Stimulated activated naive CD8-positive, alpha-beta T cell treated with anti-CD3 and anti-CD28 coated beads, Interleukin-15, Interleukin-2, amounts not matched to agents 100 ng/mL and 50 ng/mL, for 24 hours (primary cell): Measurements from ENCODE around the gene KRTAP4-12.
"Not testable (repeated sequence)": the region's sequence is repeated elsewhere in the genome, so short reads cannot be mapped to it uniquely, and the experiment has no call there.

Source experiments
- H3K27ac Mint-ChIP-seq: one replicate; pipeline ENCODE4 v1.8.0; 2021; ENCODE audit warnings: mild to moderate bottlenecking, mixed read lengths
- H3K27me3 Mint-ChIP-seq: one replicate; pipeline ENCODE4 v1.8.0; 2021; ENCODE audit warnings: mixed read lengths
- H3K36me3 Mint-ChIP-seq: one replicate; pipeline ENCODE4 v1.8.0; 2021; ENCODE audit warnings: low read depth, mixed read lengths
- H3K4me1 Mint-ChIP-seq: one replicate; pipeline ENCODE4 v1.8.0; 2021; ENCODE audit warnings: low read depth, mixed read lengths
- H3K4me3 Mint-ChIP-seq: one replicate; pipeline ENCODE4 v1.8.0; 2021; ENCODE audit warnings: mild to moderate bottlenecking, mixed read lengths
- H3K9me3 Mint-ChIP-seq: one replicate; pipeline ENCODE4 v1.8.0; 2021; ENCODE audit warnings: mixed read lengths

KRTAP4-12 gene

DNA sequence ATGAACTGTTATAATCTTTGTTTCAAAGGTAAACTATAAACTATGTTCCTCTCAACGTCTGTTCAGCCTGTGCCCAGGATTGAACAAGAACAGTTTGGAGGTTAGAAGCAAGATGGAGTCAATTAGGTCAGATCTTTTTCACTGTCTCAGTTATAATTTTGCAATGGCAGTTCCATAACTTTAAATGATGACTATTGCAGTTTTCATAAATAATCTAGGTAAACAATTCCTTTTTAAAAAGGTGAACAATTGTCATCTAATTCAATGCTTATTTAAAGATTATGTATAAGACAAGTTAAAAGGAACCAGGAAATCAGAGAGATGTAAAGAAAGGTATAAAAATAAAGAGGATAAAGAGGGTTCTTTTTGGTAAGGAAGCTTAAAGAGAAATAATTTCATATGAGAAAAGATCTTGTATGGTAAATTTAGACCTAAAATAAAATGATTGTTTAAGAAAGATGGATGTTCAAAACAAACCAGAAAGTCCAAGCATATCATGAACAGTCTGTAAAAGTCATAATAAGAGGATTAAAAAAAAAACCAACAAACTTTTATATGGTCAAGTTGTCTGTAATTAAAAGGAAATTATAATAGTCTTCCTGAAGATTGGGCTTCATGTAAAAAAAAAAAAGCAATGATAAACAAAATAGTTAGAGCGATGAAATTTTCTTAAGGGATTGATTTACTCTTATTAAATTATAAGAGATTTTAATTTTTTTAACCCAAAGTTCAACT lies 12.7 kb downstream of the KRTAP4-12 start:
- peaks cover under 1% of the 10 kb centered on the region for H3K27me3 Mint-ChIP-seq
- H3K27ac Mint-ChIP-seq, result no peak overlapping the region
- H3K36me3 Mint-ChIP-seq, result peaks cover 8% of the 10 kb centered on the region
- H3K4me3 Mint-ChIP-seq, result no peak overlapping the region
- peaks cover 5% of the 10 kb centered on the region for H3K9me3 Mint-ChIP-seq
- peaks cover 19% of the 10 kb centered on the region for H3K4me1 Mint-ChIP-seq

DNA sequence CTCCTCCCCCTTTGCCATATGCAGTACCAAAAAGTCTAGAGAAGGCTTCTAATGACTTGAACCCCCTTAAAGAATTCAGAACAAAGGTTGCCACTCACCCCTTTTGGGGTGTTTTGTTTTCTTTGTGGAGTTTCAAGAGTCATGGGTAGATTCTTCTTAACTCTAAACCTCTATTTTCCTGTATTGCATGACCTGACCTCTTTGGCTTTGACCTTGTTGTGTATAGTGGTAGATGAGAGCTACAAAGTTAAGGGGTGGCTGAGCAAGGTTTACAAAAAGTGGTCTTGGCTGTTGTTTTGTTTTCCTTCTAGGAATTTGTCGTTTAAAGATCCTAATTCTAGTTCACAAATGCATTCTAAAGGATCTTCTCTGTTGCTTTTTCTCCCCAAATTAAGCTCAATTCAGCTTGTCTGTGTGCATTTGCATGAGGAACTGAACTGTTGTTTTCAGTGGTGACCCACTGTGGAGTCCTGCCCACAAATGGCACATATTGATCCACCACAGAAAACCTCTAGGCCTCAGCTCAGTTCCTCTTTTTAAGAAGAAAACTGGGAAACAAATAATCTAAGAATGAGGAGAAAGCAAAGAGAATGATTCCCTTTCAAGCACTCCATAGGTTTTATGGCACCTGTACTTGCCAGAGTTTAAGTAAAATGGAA lies 15.1 kb downstream of the KRTAP4-12 start:
- not testable (repeated sequence) for H3K36me3 Mint-ChIP-seq, H3K27ac Mint-ChIP-seq, H3K27me3 Mint-ChIP-seq, H3K4me3 Mint-ChIP-seq, H3K9me3 Mint-ChIP-seq
- H3K4me1 Mint-ChIP-seq, result peaks cover 19% of the 10 kb centered on the region

GRCh38 chr17:41107941-41108450 lies 16.0 kb downstream of the KRTAP4-12 start:
- H3K27me3 Mint-ChIP-seq, result peaks cover 6% of the 10 kb centered on the region
- H3K9me3 Mint-ChIP-seq, result peaks cover 5% of the 10 kb centered on the region
- peaks cover 19% of the 10 kb centered on the region for H3K4me1 Mint-ChIP-seq
- no peak overlapping the region for H3K27ac Mint-ChIP-seq
- no peak overlapping the region for H3K4me3 Mint-ChIP-seq
- H3K36me3 Mint-ChIP-seq, result peaks cover 8% of the 10 kb centered on the region

DNA sequence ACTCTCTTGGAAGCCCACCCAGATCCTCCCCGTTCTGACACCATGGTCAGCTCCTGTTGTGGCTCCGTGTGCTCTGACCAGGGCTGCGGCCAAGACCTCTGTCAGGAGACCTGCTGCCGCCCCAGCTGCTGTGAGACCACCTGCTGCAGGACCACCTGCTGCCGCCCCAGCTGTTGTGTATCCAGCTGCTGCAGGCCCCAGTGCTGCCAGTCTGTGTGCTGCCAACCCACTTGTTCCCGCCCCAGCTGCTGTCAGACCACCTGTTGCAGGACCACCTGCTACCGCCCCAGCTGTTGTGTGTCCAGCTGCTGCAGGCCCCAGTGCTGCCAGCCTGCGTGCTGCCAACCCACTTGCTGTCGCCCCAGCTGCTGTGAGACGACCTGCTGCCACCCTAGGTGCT lies 18.6 kb downstream of the KRTAP4-12 start, which contains the start of gene KRTAP4-9:
Gene KRTAP4-9 (plus strand): TSS at position 43 of the 400 bp plus-strand sequence. CDS start 0 bp downstream, at position 43.
- H3K27ac Mint-ChIP-seq, result not testable (repeated sequence)
- peaks cover 21% of the 10 kb centered on the region for H3K4me1 Mint-ChIP-seq

GRCh38 chr17:41104386-41105038 lies 19.5 kb downstream of the KRTAP4-12 start:
- H3K4me1 Mint-ChIP-seq, result peaks cover 24% of the 10 kb centered on the region
- not testable (repeated sequence) for H3K4me3 Mint-ChIP-seq, H3K27me3 Mint-ChIP-seq, H3K27ac Mint-ChIP-seq, H3K36me3 Mint-ChIP-seq, H3K9me3 Mint-ChIP-seq

More for the DNA sequence above, 18.6 kb downstream of the KRTAP4-12 start, which contains the start of gene KRTAP4-9:
- H3K4me3 Mint-ChIP-seq, H3K36me3 Mint-ChIP-seq, H3K27me3 Mint-ChIP-seq, H3K9me3 Mint-ChIP-seq: not testable (repeated sequence)

DNA sequence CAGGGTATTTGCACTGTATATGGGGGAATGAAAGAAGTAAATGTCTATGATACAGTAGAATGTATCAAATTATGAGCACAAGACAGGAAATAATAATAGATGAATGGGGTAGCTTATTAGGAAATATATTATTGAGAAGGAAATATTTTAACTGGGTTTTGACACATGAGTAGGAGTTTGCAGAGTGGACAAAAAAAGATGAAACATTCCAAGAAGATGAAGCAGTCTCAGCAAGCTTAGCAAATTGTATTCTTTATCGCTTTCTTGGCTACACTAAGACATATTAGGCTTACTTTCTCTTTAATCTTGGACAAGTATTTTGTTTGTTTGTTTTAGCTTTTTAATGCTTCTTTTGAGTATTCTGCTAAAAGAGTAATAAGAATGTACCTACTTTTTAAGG lies 20.1 kb downstream of the KRTAP4-12 start:
- Mint-ChIP-seq H3K4me3 (no peak overlapping the region), H3K9me3 (no peaks in the 10 kb centered on the region), H3K36me3 (no peaks in the 10 kb centered on the region), H3K27me3 (peaks cover 6% of the 10 kb centered on the region), H3K27ac (no peak overlapping the region), H3K4me1 (peaks cover 22% of the 10 kb centered on the region)

GRCh38 chr17:41101586-41102259 lies 22.3 kb downstream of the KRTAP4-12 start, which contains the start of gene KRTAP4-16:
KRTAP4-16 (minus strand) TSS chr17:41102209; CDS start chr17:41102209, 0 bp downstream.
- Mint-ChIP-seq H3K4me3 (no peak within 1 kb of the TSS), H3K27me3 (peaks cover 12% of the 10 kb centered on the region), H3K36me3 (no peaks in the 10 kb centered on the region), H3K27ac (no peak within 1 kb of the TSS), H3K9me3 (no peaks in the 10 kb centered on the region), H3K4me1 (peaks cover 10% of the 10 kb centered on the region)

- H3K9me3 Mint-ChIP-seq, H3K36me3 Mint-ChIP-seq, H3K27ac Mint-ChIP-seq, H3K4me3 Mint-ChIP-seq: not testable (repeated sequence)
- Mint-ChIP-seq H3K4me1 (peaks cover 10% of the 10 kb centered on the region), H3K27me3 (peaks cover 10% of the 10 kb centered on the region)
Observed at GRCh38 chr17:41099682-41100480, 24.1 kb downstream of the KRTAP4-12 start.

DNA sequence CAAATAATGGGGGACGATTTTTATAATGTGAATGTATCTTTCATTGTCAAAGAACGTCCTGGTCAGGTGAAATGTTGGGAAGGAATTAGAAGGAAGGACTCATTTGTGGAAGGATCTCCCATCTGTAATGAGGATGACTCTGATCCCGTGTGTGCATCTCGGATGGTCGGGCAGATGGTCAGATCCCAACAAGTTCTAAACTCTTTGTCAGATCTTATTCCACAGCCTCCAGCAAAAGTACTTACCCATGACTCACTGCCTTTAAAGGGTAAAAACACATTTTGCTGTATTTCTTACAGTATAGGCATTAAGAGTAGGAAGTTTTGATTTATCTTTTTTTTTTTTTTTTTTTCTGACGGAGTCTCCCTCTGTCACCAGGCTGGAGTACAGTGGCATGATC lies 25.5 kb downstream of the KRTAP4-12 start:
- no peak overlapping the region for H3K4me3 Mint-ChIP-seq

DNA sequence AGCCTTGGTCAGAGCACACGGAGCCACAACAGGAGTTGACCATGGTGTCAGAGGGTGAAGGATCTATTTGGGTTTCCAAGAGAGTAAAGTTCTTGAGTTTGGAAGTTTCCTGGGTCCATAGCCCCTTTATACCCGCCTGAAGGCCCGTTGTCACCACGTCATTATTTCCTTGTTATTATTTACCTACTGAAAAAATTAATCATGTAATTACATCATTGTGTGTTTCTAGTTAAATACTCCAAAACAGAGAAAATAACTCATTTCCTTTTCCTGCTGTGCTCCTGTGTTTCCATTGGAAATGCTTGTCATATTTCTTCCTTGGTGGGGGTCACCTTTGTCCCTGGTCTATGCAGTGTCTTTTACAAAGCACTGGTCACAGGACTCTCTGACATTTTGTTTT lies 25.9 kb downstream of the KRTAP4-12 start, which contains the start of gene KRTAP4-8:
Gene KRTAP4-8 (minus strand): TSS at position 101 of the 400 bp plus-strand sequence. CDS start 58 bp downstream, at position 43.
- Mint-ChIP-seq H3K4me1 (peaks cover 10% of the 10 kb centered on the region), H3K27ac (no peak within 1 kb of the TSS), H3K27me3 (peaks cover 10% of the 10 kb centered on the region)

More for the DNA sequence above, 25.5 kb downstream of the KRTAP4-12 start:
- H3K27ac Mint-ChIP-seq, result no peak overlapping the region
- H3K4me1 Mint-ChIP-seq, result peaks cover 10% of the 10 kb centered on the region
- no peaks in the 10 kb centered on the region for H3K9me3 Mint-ChIP-seq
- H3K27me3 Mint-ChIP-seq, result peaks cover 10% of the 10 kb centered on the region
- H3K36me3 Mint-ChIP-seq, result no peaks in the 10 kb centered on the region

DNA sequence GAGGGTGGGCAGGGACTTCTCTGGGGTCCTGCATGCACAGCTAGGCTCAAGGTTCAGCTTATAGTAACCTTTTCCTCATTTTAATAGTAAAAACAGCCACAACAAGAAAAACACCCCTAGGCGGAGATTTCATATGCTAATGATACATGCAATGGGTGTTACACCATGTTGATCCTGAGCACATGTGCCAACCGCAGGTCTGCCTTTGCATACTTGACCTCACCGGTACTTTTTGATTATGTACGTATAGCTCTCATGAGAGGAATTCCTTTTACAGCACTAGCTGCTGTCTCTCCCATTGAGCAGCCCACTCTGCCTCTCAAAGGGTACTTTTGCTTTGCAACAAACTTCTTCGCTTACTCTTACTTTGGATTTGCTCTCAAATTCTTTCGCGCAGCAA lies 27.9 kb downstream of the KRTAP4-12 start:
- peaks cover 10% of the 10 kb centered on the region for H3K4me1 Mint-ChIP-seq
- no peak overlapping the region for H3K27ac Mint-ChIP-seq
- no peaks in the 10 kb centered on the region for H3K36me3 Mint-ChIP-seq
- H3K27me3 Mint-ChIP-seq, result peaks cover 10% of the 10 kb centered on the region
- H3K4me3 Mint-ChIP-seq, result no peak overlapping the region
- H3K9me3 Mint-ChIP-seq, result no peaks in the 10 kb centered on the region

More for the DNA sequence above, 25.9 kb downstream of the KRTAP4-12 start, which contains the start of gene KRTAP4-8:
- Mint-ChIP-seq H3K9me3 (no peaks in the 10 kb centered on the region), H3K36me3 (no peaks in the 10 kb centered on the region), H3K4me3 (no peak within 1 kb of the TSS)

DNA sequence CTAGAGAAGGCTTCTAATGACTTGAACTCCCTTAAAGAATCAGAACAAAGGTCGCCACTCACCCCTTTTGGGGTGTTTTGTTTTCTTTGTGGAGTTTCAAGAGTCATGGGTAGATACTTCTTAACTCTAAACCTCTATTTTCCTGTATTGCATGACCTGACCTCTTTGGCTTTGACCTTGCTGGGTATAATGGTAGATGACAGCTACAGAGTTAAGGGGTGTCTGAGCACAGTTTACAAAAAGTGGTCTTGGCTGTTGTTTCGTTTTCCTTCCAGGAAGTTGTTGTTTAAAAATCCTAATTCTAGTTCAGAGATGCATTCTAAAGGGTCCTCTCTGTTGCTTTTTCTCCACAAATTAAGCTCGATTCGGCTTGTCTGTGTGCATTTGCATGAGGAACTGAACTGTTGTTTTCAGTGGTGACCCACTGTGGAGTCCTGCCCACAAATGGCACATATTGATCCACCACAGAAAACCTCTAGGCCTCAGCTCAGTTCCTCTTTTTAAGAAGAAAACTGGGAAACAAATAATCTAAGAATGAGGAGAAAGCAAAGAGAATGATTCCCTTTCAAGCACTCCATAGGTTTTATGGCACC lies 35.1 kb downstream of the KRTAP4-12 start:
- not testable (repeated sequence) for H3K4me3 Mint-ChIP-seq, H3K9me3 Mint-ChIP-seq, H3K36me3 Mint-ChIP-seq, H3K4me1 Mint-ChIP-seq, H3K27ac Mint-ChIP-seq, H3K27me3 Mint-ChIP-seq

DNA sequence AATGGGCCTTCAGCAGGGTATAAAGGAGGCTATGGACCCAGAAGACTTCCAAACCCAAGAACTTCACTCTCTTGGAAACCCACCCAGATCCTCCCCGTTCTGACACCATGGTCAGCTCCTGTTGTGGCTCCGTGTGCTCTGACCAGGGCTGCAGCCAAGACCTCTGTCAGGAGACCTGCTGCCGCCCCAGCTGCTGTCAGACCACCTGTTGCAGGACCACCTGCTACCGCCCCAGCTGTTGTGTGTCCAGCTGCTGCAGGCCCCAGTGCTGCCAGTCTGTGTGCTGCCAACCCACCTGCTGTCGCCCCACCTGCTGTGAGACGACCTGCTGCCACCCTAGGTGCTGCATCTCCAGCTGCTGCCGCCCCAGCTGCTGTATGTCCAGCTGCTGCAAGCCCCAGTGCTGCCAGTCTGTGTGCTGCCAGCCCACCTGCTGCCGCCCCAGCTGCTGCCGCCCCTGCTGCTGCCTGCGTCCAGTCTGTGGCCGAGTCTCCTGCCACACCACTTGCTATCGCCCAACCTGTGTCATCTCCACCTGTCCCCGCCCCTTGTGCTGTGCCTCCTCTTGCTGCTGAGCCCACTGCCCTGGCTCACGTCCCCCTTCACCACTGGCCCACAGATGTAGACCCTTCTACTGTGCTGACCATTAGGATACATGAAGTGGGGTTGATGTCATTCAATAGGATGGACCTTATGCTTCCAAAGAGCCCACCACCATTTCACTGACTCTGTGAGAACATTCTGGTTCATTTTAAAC lies 39.7 kb downstream of the KRTAP4-12 start, which contains the start of gene KRTAP4-7:
Gene KRTAP4-7 (plus strand): TSS at position 51 of the 757 bp plus-strand sequence. CDS start 57 bp downstream, at position 108.
- H3K9me3 Mint-ChIP-seq, H3K36me3 Mint-ChIP-seq, H3K4me1 Mint-ChIP-seq, H3K4me3 Mint-ChIP-seq, H3K27ac Mint-ChIP-seq: not testable (repeated sequence)
- peaks cover 13% of the 10 kb centered on the region for H3K27me3 Mint-ChIP-seq
